ENCODE data around the gene ROR2. TPM values are rescaled to one million over a fixed set of nuclear protein-coding genes. Genes with fewer than 3 reads are reported as not detected.

ROR2 gene
- total and polyA plus RNA-seq, 2 experiments from 2014 or later, result 8.1 to 18.8 TPM

- no peak overlapping the region for H3K27ac ChIP-seq (ENCODE audit: low read depth)
Observed at GRCh38 chr9:91946196-91946595, 3.8 kb downstream of the ROR2 start.

GRCh38 chr9:91945277-91946085 lies 4.5 kb downstream of the ROR2 start:
- Histone ChIP-seq H3K4me2 (peak overlapping the region; percentile 64), H3F3A (replicated peaks; ENCODE audit: low read depth) (no peaks in the 10 kb centered on the region), H2AFZ (no peak overlapping the region), H3K36me3 (ENCODE audit: insufficient read depth) (no peaks in the 10 kb centered on the region), H3K4me1 (ENCODE audit: insufficient read depth) (peaks cover 34% of the 10 kb centered on the region), H3K4me3 (0 out of 2 replicates have a peak overlapping the region, but pooled peaks have one; percentile 5), H4K20me1 (replicated peaks; ENCODE audit: insufficient read depth) (0 out of 2 replicates have a peak, but pooled peaks cover 8% of the 10 kb centered on the region), H3K27ac (ENCODE audit: low read depth) (no peak overlapping the region), H3K9me2 (ENCODE audit: insufficient read depth) (no peaks in the 10 kb centered on the region), H3K27me3 (ENCODE audit: insufficient read depth) (peaks cover 35% of the 10 kb centered on the region), H3K79me2 (replicated peaks; ENCODE audit: insufficient read depth) (peaks cover 51% of the 10 kb centered on the region)
- Mint-ChIP-seq H3K27me3 (ENCODE audit: insufficient read depth, low read depth, poor library complexity) (peaks cover 24% of the 10 kb centered on the region), H3K27ac (no peak overlapping the region; the same call in 1 of the 2 replicates), H3K4me3 (0 out of 3 replicates have a peak overlapping the region, but pooled peaks have one; percentile 7), H3K36me3 (ENCODE audit: low read depth) (no peaks in the 10 kb centered on the region), H3K9me3 (no peaks in the 10 kb centered on the region), H3K4me1 (peaks cover 31% of the 10 kb centered on the region)
- DNase-seq (ENCODE audit: low spot score) (peak; percentile 70), ATAC-seq (peak; percentile 2; the same call in 1 of the 3 replicates)
- TF ChIP-seq, protein P1, sequence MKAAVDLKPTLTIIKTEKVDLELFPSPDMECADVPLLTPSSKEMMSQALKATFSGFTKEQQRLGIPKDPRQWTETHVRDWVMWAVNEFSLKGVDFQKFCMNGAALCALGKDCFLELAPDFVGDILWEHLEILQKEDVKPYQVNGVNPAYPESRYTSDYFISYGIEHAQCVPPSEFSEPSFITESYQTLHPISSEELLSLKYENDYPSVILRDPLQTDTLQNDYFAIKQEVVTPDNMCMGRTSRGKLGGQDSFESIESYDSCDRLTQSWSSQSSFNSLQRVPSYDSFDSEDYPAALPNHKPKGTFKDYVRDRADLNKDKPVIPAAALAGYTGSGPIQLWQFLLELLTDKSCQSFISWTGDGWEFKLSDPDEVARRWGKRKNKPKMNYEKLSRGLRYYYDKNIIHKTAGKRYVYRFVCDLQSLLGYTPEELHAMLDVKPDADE (IDR thresholded peaks at IDR 0.05), result no peak
- TF ChIP-seq NANOG (IDR thresholded peaks at IDR 0.05; ENCODE audit: borderline replicate concordance) (no peak), EZH2phosphoT487 (IDR thresholded peaks at IDR 0.05; ENCODE audit: unreplicated experiment) (no peak), JUNB (IDR thresholded peaks at IDR 0.05; ENCODE audit: unreplicated experiment) (no peak), POLR2AphosphoS5 (IDR thresholded peaks at IDR 0.05; ENCODE audit: low read depth) (no peak), STAT1 (IDR thresholded peaks at IDR 0.05; ENCODE audit: unreplicated experiment) (no peak)
- TF ChIP-seq, protein P2, sequence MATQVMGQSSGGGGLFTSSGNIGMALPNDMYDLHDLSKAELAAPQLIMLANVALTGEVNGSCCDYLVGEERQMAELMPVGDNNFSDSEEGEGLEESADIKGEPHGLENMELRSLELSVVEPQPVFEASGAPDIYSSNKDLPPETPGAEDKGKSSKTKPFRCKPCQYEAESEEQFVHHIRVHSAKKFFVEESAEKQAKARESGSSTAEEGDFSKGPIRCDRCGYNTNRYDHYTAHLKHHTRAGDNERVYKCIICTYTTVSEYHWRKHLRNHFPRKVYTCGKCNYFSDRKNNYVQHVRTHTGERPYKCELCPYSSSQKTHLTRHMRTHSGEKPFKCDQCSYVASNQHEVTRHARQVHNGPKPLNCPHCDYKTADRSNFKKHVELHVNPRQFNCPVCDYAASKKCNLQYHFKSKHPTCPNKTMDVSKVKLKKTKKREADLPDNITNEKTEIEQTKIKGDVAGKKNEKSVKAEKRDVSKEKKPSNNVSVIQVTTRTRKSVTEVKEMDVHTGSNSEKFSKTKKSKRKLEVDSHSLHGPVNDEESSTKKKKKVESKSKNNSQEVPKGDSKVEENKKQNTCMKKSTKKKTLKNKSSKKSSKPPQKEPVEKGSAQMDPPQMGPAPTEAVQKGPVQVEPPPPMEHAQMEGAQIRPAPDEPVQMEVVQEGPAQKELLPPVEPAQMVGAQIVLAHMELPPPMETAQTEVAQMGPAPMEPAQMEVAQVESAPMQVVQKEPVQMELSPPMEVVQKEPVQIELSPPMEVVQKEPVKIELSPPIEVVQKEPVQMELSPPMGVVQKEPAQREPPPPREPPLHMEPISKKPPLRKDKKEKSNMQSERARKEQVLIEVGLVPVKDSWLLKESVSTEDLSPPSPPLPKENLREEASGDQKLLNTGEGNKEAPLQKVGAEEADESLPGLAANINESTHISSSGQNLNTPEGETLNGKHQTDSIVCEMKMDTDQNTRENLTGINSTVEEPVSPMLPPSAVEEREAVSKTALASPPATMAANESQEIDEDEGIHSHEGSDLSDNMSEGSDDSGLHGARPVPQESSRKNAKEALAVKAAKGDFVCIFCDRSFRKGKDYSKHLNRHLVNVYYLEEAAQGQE (IDR thresholded peaks at IDR 0.05; ENCODE audit: unreplicated experiment), result no peak

More at GRCh38 chr9:91946196-91946595, 3.8 kb downstream of the ROR2 start:
- Histone ChIP-seq H3K4me1 (ENCODE audit: insufficient read depth) (peaks cover 40% of the 10 kb centered on the region), H3F3A (replicated peaks; ENCODE audit: low read depth) (no peaks in the 10 kb centered on the region), H3K36me3 (ENCODE audit: insufficient read depth) (no peaks in the 10 kb centered on the region), H3K79me2 (replicated peaks; ENCODE audit: insufficient read depth) (peaks cover 51% of the 10 kb centered on the region), H3K4me2 (peak overlapping the region; percentile 64; the same call in 1 of the 2 replicates), H3K9me2 (ENCODE audit: insufficient read depth) (no peaks in the 10 kb centered on the region), H4K20me1 (replicated peaks; ENCODE audit: insufficient read depth) (0 out of 2 replicates have a peak, but pooled peaks cover 8% of the 10 kb centered on the region), H3K27me3 (ENCODE audit: insufficient read depth) (peaks cover 42% of the 10 kb centered on the region), H3K4me3 (no peak overlapping the region), H2AFZ (no peak overlapping the region)
- ATAC-seq, result no peak
- no peak overlapping the region for H3K27ac Mint-ChIP-seq
- TF ChIP-seq EZH2 (IDR thresholded peaks at IDR 0.05; ENCODE audit: low read depth, unreplicated experiment) (no peak), POLR2AphosphoS5 (IDR thresholded peaks at IDR 0.05; ENCODE audit: low read depth) (no peak), CREB1 (CRISPR knock-in tag; IDR thresholded peaks at IDR 0.05; ENCODE audit: low read depth) (no peak), NANOG (IDR thresholded peaks at IDR 0.05; ENCODE audit: borderline replicate concordance) (no peak), EZH2phosphoT487 (IDR thresholded peaks at IDR 0.05; ENCODE audit: unreplicated experiment) (no peak), ZNF114 (CRISPR knock-in tag; IDR thresholded peaks at IDR 0.05) (no peak), ZNF331 (CRISPR knock-in tag; IDR thresholded peaks at IDR 0.05; ENCODE audit: low read depth) (no peak), JUNB (IDR thresholded peaks at IDR 0.05; ENCODE audit: unreplicated experiment) (no peak), STAT1 (IDR thresholded peaks at IDR 0.05; ENCODE audit: unreplicated experiment) (no peak)
- TF ChIP-seq, protein P1 (IDR thresholded peaks at IDR 0.05), result no peak
- TF ChIP-seq, protein P2 (IDR thresholded peaks at IDR 0.05; ENCODE audit: unreplicated experiment), result no peak
- DNase-seq (ENCODE audit: low spot score), result no peak
- no peak overlapping the region for H3K4me3 Mint-ChIP-seq
- peaks cover 36% of the 10 kb centered on the region for H3K4me1 Mint-ChIP-seq
- peaks cover 31% of the 10 kb centered on the region for H3K27me3 Mint-ChIP-seq (ENCODE audit: insufficient read depth, low read depth, poor library complexity)
- no peaks in the 10 kb centered on the region for H3K9me3 Mint-ChIP-seq
- no peaks in the 10 kb centered on the region for H3K36me3 Mint-ChIP-seq (ENCODE audit: low read depth)

Measured in GM23338 (cell line).